HG02759 (cell line): ENCODE results near the gene PGLYRP4.
"Not testable (repeated sequence)": the region's sequence is repeated elsewhere in the genome, so short reads cannot be mapped to it uniquely, and the experiment has no call there.

ENCODE experiments used
- ATAC-seq: cut with Tn5 transposase; IDR thresholded peaks from one replicate; pipeline ENCODE4 v1.9.1; 2021; ENCODE audit warnings: mild to moderate bottlenecking, moderate library complexity; ENCODE audit not compliant: unreplicated experiment

The PGLYRP4 gene

GRCh38 chr1:153341431-153341934 is 7.2 kb downstream of the PGLYRP4 start:
- ATAC-seq = no peak

GRCh38 chr1:153340356-153340755 is 8.3 kb downstream of the PGLYRP4 start:
- ATAC-seq = no peak

- ATAC-seq = no peak
These were observed 8.8 kb downstream of the PGLYRP4 start for GRCh38 chr1:153339802-153340201.

GRCh38 chr1:153337980-153338853 is 10.4 kb downstream of the PGLYRP4 start:
- ATAC-seq = no peak

GRCh38 chr1:153336650-153337049 is 12.0 kb downstream of the PGLYRP4 start:
- no peak for ATAC-seq

- ATAC-seq = no peak
These were observed 14.7 kb downstream of the PGLYRP4 start for GRCh38 chr1:153333902-153334301.

GRCh38 chr1:153324912-153325311 is 23.7 kb downstream of the PGLYRP4 start:
- ATAC-seq = no peak

GRCh38 chr1:153322568-153322967 is 26.1 kb downstream of the PGLYRP4 start:
- no peak for ATAC-seq

- ATAC-seq = not testable (repeated sequence)
These were observed 30.5 kb downstream of the PGLYRP4 start for GRCh38 chr1:153318145-153318544.

- not testable (repeated sequence) for ATAC-seq
These were observed 32.6 kb downstream of the PGLYRP4 start for GRCh38 chr1:153316013-153316412.

GRCh38 chr1:153314388-153314787 is 34.3 kb downstream of the PGLYRP4 start:
- ATAC-seq = not testable (repeated sequence)

- ATAC-seq = no peak
These were observed 35.4 kb downstream of the PGLYRP4 start for GRCh38 chr1:153313288-153313687.

- ATAC-seq = no peak
These were observed 36.0 kb downstream of the PGLYRP4 start, which contains the start of gene PGLYRP3 for GRCh38 chr1:153312570-153313186. Gene PGLYRP3 (minus strand): TSS chr1:153312952. CDS start chr1:153310665, 2,287 bp downstream.

- no peak for ATAC-seq
These were observed 38.1 kb downstream of the PGLYRP4 start for GRCh38 chr1:153310526-153310925.

GRCh38 chr1:153309441-153309840 is 39.2 kb downstream of the PGLYRP4 start:
- no peak for ATAC-seq

- no peak for ATAC-seq
These were observed 40.1 kb downstream of the PGLYRP4 start for GRCh38 chr1:153308540-153308939.

- no peak for ATAC-seq
These were observed 41.4 kb downstream of the PGLYRP4 start for GRCh38 chr1:153307221-153307600.

- ATAC-seq = no peak
These were observed 42.1 kb downstream of the PGLYRP4 start for GRCh38 chr1:153306303-153307220.

GRCh38 chr1:153305682-153306081 is 43.0 kb downstream of the PGLYRP4 start:
- ATAC-seq = no peak

GRCh38 chr1:153302308-153302707 is 46.3 kb downstream of the PGLYRP4 start:
- ATAC-seq = no peak

- ATAC-seq = no peak
These were observed 54.8 kb downstream of the PGLYRP4 start for GRCh38 chr1:153293851-153294250.
